Keratinocyte (primary cell): ENCODE results near the gene NFYB. TPM values are rescaled to one million over a fixed set of nuclear protein-coding genes. Genes with fewer than 3 reads are reported as not detected.

Experiments used
- DNase-seq: peaks from one replicate; pipeline ENCODE4 v3.0.0-alpha.2; 2011; ENCODE audit warnings: low read depth, missing footprints, low spot score
- FAIRE-seq: peaks from 2 replicates; lab custom pipeline; 2011; peaks lifted over from hg19 to GRCh38; lab: Jason Lieb, UNC
- H2AFZ ChIP-seq: 2 replicates; pipeline ENCODE4 v1.6.0; 2012; ENCODE audit warnings: low read length, control low read depth, inconsistent platforms; ENCODE audit not compliant: control insufficient read depth
- H3K27ac ChIP-seq: 2 replicates; pipeline ENCODE4 v1.5.1; 2011; ENCODE audit warnings: low read length; ENCODE audit not compliant: control insufficient read depth, insufficient read depth
- H3K27me3 ChIP-seq: 3 replicates; pipeline ENCODE4 v1.6.0; 2011; ENCODE audit warnings: low read length; ENCODE audit not compliant: control insufficient read depth, insufficient read depth; ENCODE audit errors: extremely low read depth
- H3K36me3 ChIP-seq, 2 experiments: 2 replicates in 1 of 2; 3 replicates in 1 of 2; pipeline ENCODE4 v1.5.1; 2011; ENCODE audit warnings: low read length in 2 of 2, mild to moderate bottlenecking in 1 of 2; ENCODE audit not compliant: control insufficient read depth in 2 of 2, insufficient read depth in 2 of 2; ENCODE audit errors: extremely low read depth in 1 of 2
- H3K4me1 ChIP-seq: 3 replicates; pipeline ENCODE4 v1.5.1; 2011; ENCODE audit warnings: low read length; ENCODE audit not compliant: control insufficient read depth, insufficient read depth; ENCODE audit errors: extremely low read depth
- H3K4me2 ChIP-seq: 3 replicates; pipeline ENCODE4 v1.6.0; 2011; ENCODE audit warnings: low read depth, low read length; ENCODE audit not compliant: control insufficient read depth, insufficient read depth; ENCODE audit errors: extremely low read depth
- H3K4me3 ChIP-seq, 3 experiments: fragments of 200-600 bp in 1 of 3; sonication (generic) in 1 of 3; 2 replicates in 2 of 3; 3 replicates in 1 of 3; pipeline ENCODE4 v1.5.1; 2011 to 2016; ENCODE audit warnings: low read length in 3 of 3, mild to moderate bottlenecking in 3 of 3, control low read depth in 2 of 3, inconsistent platforms in 1 of 3, low read depth in 1 of 3, mixed read lengths in 1 of 3, mixed run types in 1 of 3, moderate library complexity in 1 of 3; ENCODE audit not compliant: control insufficient read depth in 2 of 3, insufficient read depth in 2 of 3; ENCODE audit errors: extremely low read depth in 1 of 3
- H3K79me2 ChIP-seq: 2 replicates; pipeline ENCODE4 v1.6.0; 2012; ENCODE audit warnings: low read length; ENCODE audit not compliant: control insufficient read depth, insufficient read depth
- H3K9ac ChIP-seq: 3 replicates; pipeline ENCODE4 v1.6.0; 2011; ENCODE audit warnings: low read length; ENCODE audit not compliant: control insufficient read depth, insufficient read depth; ENCODE audit errors: extremely low read depth
- H3K9me1 ChIP-seq: 3 replicates; pipeline ENCODE4 v1.6.0; 2011; ENCODE audit warnings: low read length; ENCODE audit not compliant: control insufficient read depth, insufficient read depth; ENCODE audit errors: extremely low read depth
- H3K9me3 ChIP-seq: 2 replicates; pipeline ENCODE4 v1.5.1; 2012; ENCODE audit warnings: low read depth, low read length; ENCODE audit not compliant: control insufficient read depth
- H4K20me1 ChIP-seq: 3 replicates; pipeline ENCODE4 v1.6.0; 2011; ENCODE audit warnings: low read length; ENCODE audit not compliant: control insufficient read depth, insufficient read depth; ENCODE audit errors: extremely low read depth
- CTCF ChIP-seq, 3 experiments: IDR thresholded peaks in 1 of 3; conservative IDR thresholded peaks in 1 of 3; optimal IDR thresholded peaks in 1 of 3; 2 replicates in 2 of 3; 3 replicates in 1 of 3; pipeline versions ENCODE3 to v1.5.1; 2011; ENCODE audit warnings: low read length in 3 of 3, mild to moderate bottlenecking in 3 of 3, moderate library complexity in 2 of 3, control low read depth in 1 of 3, inconsistent platforms in 1 of 3; ENCODE audit not compliant: insufficient read depth in 2 of 3; ENCODE audit errors: extremely low read depth in 1 of 3
- EZH2 ChIP-seq: IDR thresholded peaks from one replicate; pipeline ENCODE4 v1.6.1; 2012; ENCODE audit warnings: inconsistent platforms, mild to moderate bottlenecking, low read length, moderate library complexity
- dilution Hi-C: fragments of 300-500 bp; cut with MboI; formaldehyde crosslinking; loops from one replicate; pipeline ENCODE4 v1.7.0; 2020; ENCODE audit warnings: low sequenced_read_pairs; ENCODE audit not compliant: extremely low pct_ligation_motif_present
- polyA plus RNA-seq, 5 experiments: library from polyadenylated mRNA; depleted of rRNA in 3 of 5; stranded (reverse) in 3 of 5; stranded (forward) in 1 of 5; unstranded in 1 of 5; fragments of >200 nt; gene quantifications; 1 replicate in 1 of 5; 2 replicates in 3 of 5; 3 replicates in 1 of 5; pipeline versions ENCODE4 v1.2.1 to v1.2.3, GENCODE V29; 2011 to 2012; ENCODE audit warnings: missing spikeins in 2 of 5, low read depth in 1 of 5, low replicate concordance in 1 of 5

NFYB gene
- polyA plus RNA-seq, 1 donor (not counting 4 experiments of a cell fraction or from before 2014, with no cell fraction given) = 22.8 TPM

GRCh38 chr12:104172570-104172947 is 34.5 kb upstream of the NFYB start:
- Histone ChIP-seq H3K4me1 (peaks cover 3% of the 10 kb centered on the region), H2AFZ (no peak overlapping the region), H3K27me3 (no peaks in the 10 kb centered on the region), H3K4me3 (no peak overlapping the region), H3K79me2 (no peaks in the 10 kb centered on the region), H3K9ac (no peak overlapping the region), H3K27ac (no peak overlapping the region), H3K9me3 (no peaks in the 10 kb centered on the region), H3K36me3 (no peaks in the 10 kb centered on the region), H3K9me1 (no peaks in the 10 kb centered on the region), H4K20me1 (no peaks in the 10 kb centered on the region), H3K4me2 (no peak overlapping the region)
- TF ChIP-seq EZH2 = no peak
- no peak for TF ChIP-seq CTCF (optimal IDR thresholded peaks at IDR 0.05 in 1 of 3, IDR thresholded peaks at IDR 0.05 in 1 of 3, conservative IDR thresholded peaks at IDR 0.05 in 1 of 3; ENCODE audit: extremely low read depth in 1 of 3, insufficient read depth in 2 of 3, low read length in 3 of 3)
- no peak for DNase-seq
- dilution Hi-C loops = no loop called here
- no peak for FAIRE-seq

- DNase-seq (no peak), FAIRE-seq (no peak)
- H2AFZ ChIP-seq = no peak overlapping the region
- H3K9me3 ChIP-seq = no peaks in the 10 kb centered on the region
- no peak overlapping the region for H3K9ac ChIP-seq
- no peak overlapping the region for H3K4me2 ChIP-seq
- H3K4me1 ChIP-seq = no peaks in the 10 kb centered on the region
- H3K36me3 ChIP-seq = no peaks in the 10 kb centered on the region
- TF ChIP-seq EZH2 (no peak), CTCF (optimal IDR thresholded peaks at IDR 0.05 in 1 of 3, IDR thresholded peaks at IDR 0.05 in 1 of 3, conservative IDR thresholded peaks at IDR 0.05 in 1 of 3; ENCODE audit: extremely low read depth in 1 of 3, insufficient read depth in 2 of 3, low read length in 3 of 3) (no peak)
- dilution Hi-C loops = no loop called here
- no peaks in the 10 kb centered on the region for H4K20me1 ChIP-seq
- H3K79me2 ChIP-seq = no peaks in the 10 kb centered on the region
- no peak overlapping the region for H3K27ac ChIP-seq
- H3K4me3 ChIP-seq = no peak overlapping the region
- no peaks in the 10 kb centered on the region for H3K9me1 ChIP-seq
- no peaks in the 10 kb centered on the region for H3K27me3 ChIP-seq
These were observed 34.0 kb upstream of the NFYB start for GRCh38 chr12:104171785-104172569.
